WTC11 (cell line): ENCODE data around the gene ST6GAL1. TPM values are rescaled to one million over a fixed set of nuclear protein-coding genes. Genes with fewer than 3 reads are reported as not detected.
"Not testable (repeated sequence)": the region's sequence is repeated elsewhere in the genome, so short reads cannot be mapped to it uniquely, and the experiment has no call there.

Experiments
- ATAC-seq: fragments of 200-7000 bp; cut with Tn5 transposase; 2 replicates; pipeline ENCODE4 v1.10.0; 2021; ENCODE audit warnings: mild to moderate bottlenecking, moderate library complexity
- CTCF ChIA-PET: fragments of 300-600 bp; sonication (Branson Sonifier 250); formaldehyde crosslinking; loops from one replicate; lab custom pipeline; 2021; ENCODE audit warnings: antibody characterized with exemption; lab: Charles Lee
- POLR2A ChIA-PET: fragments of 350-600 bp; sonication (Branson Sonifier 250); formaldehyde crosslinking; loops from one replicate; lab custom pipeline; 2021; ENCODE audit warnings: antibody characterized with exemption; lab: Charles Lee
- DNase-seq: peaks from one replicate; pipeline ENCODE4 v3.0.0; 2021; ENCODE audit warnings: low spot score
- H3K27ac Mint-ChIP-seq: 2 replicates; pipeline ENCODE4 v1.8.0; 2021; ENCODE audit warnings: mixed read lengths
- H3K27me3 Mint-ChIP-seq: 2 replicates; pipeline ENCODE4 v1.8.0; 2021; ENCODE audit warnings: low read depth, mild to moderate bottlenecking, moderate library complexity, mixed read lengths
- H3K36me3 Mint-ChIP-seq: 2 replicates; pipeline ENCODE4 v1.8.0; 2021; ENCODE audit warnings: mixed read lengths
- H3K4me1 Mint-ChIP-seq: 2 replicates; pipeline ENCODE4 v1.8.0; 2022; ENCODE audit warnings: mixed read lengths
- H3K4me3 Mint-ChIP-seq: 2 replicates; pipeline ENCODE4 v1.8.0; 2021; ENCODE audit warnings: mild to moderate bottlenecking, moderate library complexity, mixed read lengths
- H3K9me3 Mint-ChIP-seq: 2 replicates; pipeline ENCODE4 v1.8.0; 2021; ENCODE audit warnings: mixed read lengths
- FOXP1 ChIP-seq: sonication (generic); formaldehyde crosslinking; IDR thresholded peaks from 2 replicates; pipeline ENCODE4 v1.8.0; 2022; ENCODE audit warnings: missing genetic modification reagents, mild to moderate bottlenecking, moderate library complexity, borderline replicate concordance
- GABPB1 ChIP-seq: sonication (generic); formaldehyde crosslinking; IDR thresholded peaks from 2 replicates; pipeline ENCODE4 v1.8.1; 2023; ENCODE audit warnings: mild to moderate bottlenecking, missing genetic modification reagents
- HMGXB4 ChIP-seq: sonication (generic); formaldehyde crosslinking; IDR thresholded peaks from 2 replicates; pipeline ENCODE4 v1.8.1; 2023; ENCODE audit warnings: mild to moderate bottlenecking, moderate library complexity, missing genetic modification reagents
- MXD4 ChIP-seq: fragments of 250-450 bp; sonication (Bioruptor Pico); IDR thresholded peaks from 2 replicates; pipeline ENCODE4 v1.8.0; 2021; ENCODE audit warnings: mild to moderate bottlenecking, moderate library complexity, borderline replicate concordance
- NFE2L1 ChIP-seq: sonication (generic); formaldehyde crosslinking; IDR thresholded peaks from 2 replicates; pipeline ENCODE4 v1.8.1; 2023; ENCODE audit warnings: missing genetic modification reagents
- SOX15 ChIP-seq: fragments of 250-450 bp; sonication (Bioruptor Pico); IDR thresholded peaks from 2 replicates; pipeline ENCODE4 v1.9.0; 2021; ENCODE audit warnings: mild to moderate bottlenecking
- ZNF219 ChIP-seq: sonication (generic); formaldehyde crosslinking; IDR thresholded peaks from 2 replicates; pipeline ENCODE4 v1.8.0; 2023; ENCODE audit warnings: missing genetic modification reagents, mild to moderate bottlenecking, borderline replicate concordance
- ZNF671 ChIP-seq: fragments of 250-450 bp; sonication (Bioruptor Pico); IDR thresholded peaks from 2 replicates; pipeline ENCODE4 v1.8.0; 2021; ENCODE audit warnings: mild to moderate bottlenecking
- total RNA-seq: library from RNA; stranded (reverse); gene quantifications from 3 replicates; pipeline ENCODE4 v1.2.3, GENCODE V29; 2021
- TF ChIP-seq, protein P1 (sequence below): fragments of 250-450 bp; sonication (Bioruptor Pico); IDR thresholded peaks from 2 replicates; pipeline ENCODE4 v1.8.0; 2021; ENCODE audit warnings: mild to moderate bottlenecking
- TF ChIP-seq, protein P2 (sequence below): sonication (generic); formaldehyde crosslinking; IDR thresholded peaks from 2 replicates; pipeline ENCODE4 v1.8.0; 2022; ENCODE audit warnings: mild to moderate bottlenecking, missing genetic modification reagents
- TF ChIP-seq, protein P3 (sequence below): fragments of 250-450 bp; sonication (Bioruptor Pico); IDR thresholded peaks from 2 replicates; pipeline ENCODE4 v1.9.0; 2021; ENCODE audit warnings: mild to moderate bottlenecking
- TF ChIP-seq, protein P4 (sequence below): sonication (generic); formaldehyde crosslinking; conservative IDR thresholded peaks from 2 replicates; pipeline ENCODE4 v1.8.1; 2022; ENCODE audit warnings: mild to moderate bottlenecking, missing genetic modification reagents

Gene ST6GAL1
- total RNA-seq, 1 experiment from 2014 or later, result 87.5 TPM

DNA sequence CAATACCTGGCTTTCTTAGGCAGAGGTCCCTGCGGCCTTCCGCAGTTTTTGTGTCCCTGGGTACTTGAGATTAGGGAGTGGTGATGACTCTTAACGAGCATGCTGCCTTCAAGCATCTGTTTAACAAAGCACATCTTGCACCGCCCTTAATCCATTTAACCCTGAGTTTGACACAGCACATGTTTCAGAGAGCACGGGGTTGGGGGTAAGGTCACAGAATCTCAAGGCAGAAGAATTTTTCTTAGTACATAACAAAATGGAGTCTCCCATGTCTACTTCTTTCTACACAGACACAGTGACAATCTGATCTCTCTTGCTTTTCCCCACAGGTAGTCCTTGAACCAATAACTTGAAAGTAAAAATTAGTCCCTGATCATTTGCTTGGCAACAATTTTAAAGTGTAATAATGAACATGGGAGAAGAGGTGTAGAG, 42.8 kb upstream of the ST6GAL1 start:
- CTCF ChIA-PET, H3K27me3 Mint-ChIP-seq, ATAC-seq, DNase-seq, POLR2A ChIA-PET, H3K9me3 Mint-ChIP-seq, H3K4me3 Mint-ChIP-seq, H3K36me3 Mint-ChIP-seq: not testable (repeated sequence)
- peaks cover 37% of the 10 kb centered on the region for H3K4me1 Mint-ChIP-seq
- H3K27ac Mint-ChIP-seq, result peak overlapping the region; percentile 11

DNA sequence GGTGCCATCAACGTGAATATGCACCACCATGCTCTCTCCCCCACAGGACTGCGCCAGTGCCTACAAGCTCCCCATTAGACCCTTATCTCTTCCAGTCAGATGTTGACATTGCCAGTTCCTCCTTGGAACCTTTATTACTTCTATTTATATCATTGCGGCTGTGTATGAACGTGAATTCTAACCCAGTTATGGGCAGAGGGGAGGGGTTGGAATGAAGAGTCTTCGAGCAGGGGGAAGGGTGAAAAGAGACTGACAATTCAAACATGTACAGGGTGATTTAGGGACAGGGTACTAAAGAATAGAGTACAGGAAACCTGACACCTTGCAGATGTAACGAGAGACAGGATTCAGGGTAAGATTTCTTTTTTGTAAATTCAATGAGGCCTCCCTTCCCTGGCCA, 41.8 kb upstream of the ST6GAL1 start:
- Mint-ChIP-seq H3K27me3 (peaks cover 2% of the 10 kb centered on the region), H3K27ac (peak overlapping the region; percentile 50; the same call in 1 of the 2 replicates)

GRCh38 chr3:186889698-186890097, 40.6 kb upstream of the ST6GAL1 start:
- POLR2A ChIA-PET, CTCF ChIA-PET, H3K27me3 Mint-ChIP-seq, H3K4me3 Mint-ChIP-seq, DNase-seq, ATAC-seq, H3K9me3 Mint-ChIP-seq, H3K27ac Mint-ChIP-seq: not testable (repeated sequence)
- peaks cover 49% of the 10 kb centered on the region for H3K4me1 Mint-ChIP-seq
- peaks cover 11% of the 10 kb centered on the region for H3K36me3 Mint-ChIP-seq

More for the DNA sequence above, 41.8 kb upstream of the ST6GAL1 start:
- peak overlapping the region; percentile 31 for H3K4me3 Mint-ChIP-seq
- H3K9me3 Mint-ChIP-seq, result no peaks in the 10 kb centered on the region
- 0 out of 2 replicates have a peak, but pooled peaks cover 5% of the 10 kb centered on the region for H3K36me3 Mint-ChIP-seq
- peaks cover 41% of the 10 kb centered on the region for H3K4me1 Mint-ChIP-seq
- POLR2A ChIA-PET, result no interaction called here
- DNase-seq (no peak), ATAC-seq (peak; percentile 61)
- TF ChIP-seq ZNF219 (CRISPR knock-in tag) (no peak), MXD4 (no peak), HMGXB4 (CRISPR knock-in tag) (no peak), NFE2L1 (no peak), GABPB1 (CRISPR knock-in tag) (no peak), SOX15 (CRISPR knock-in tag) (no peak), ZNF671 (CRISPR knock-in tag) (no peak)
- TF ChIP-seq, protein P1, sequence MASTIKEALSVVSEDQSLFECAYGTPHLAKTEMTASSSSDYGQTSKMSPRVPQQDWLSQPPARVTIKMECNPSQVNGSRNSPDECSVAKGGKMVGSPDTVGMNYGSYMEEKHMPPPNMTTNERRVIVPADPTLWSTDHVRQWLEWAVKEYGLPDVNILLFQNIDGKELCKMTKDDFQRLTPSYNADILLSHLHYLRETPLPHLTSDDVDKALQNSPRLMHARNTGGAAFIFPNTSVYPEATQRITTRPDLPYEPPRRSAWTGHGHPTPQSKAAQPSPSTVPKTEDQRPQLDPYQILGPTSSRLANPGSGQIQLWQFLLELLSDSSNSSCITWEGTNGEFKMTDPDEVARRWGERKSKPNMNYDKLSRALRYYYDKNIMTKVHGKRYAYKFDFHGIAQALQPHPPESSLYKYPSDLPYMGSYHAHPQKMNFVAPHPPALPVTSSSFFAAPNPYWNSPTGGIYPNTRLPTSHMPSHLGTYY (CRISPR knock-in tag), result no peak
- TF ChIP-seq, protein P2, sequence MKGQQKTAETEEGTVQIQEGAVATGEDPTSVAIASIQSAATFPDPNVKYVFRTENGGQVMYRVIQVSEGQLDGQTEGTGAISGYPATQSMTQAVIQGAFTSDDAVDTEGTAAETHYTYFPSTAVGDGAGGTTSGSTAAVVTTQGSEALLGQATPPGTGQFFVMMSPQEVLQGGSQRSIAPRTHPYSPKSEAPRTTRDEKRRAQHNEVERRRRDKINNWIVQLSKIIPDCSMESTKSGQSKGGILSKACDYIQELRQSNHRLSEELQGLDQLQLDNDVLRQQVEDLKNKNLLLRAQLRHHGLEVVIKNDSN (CRISPR knock-in tag), result no peak
- TF ChIP-seq, protein P3, sequence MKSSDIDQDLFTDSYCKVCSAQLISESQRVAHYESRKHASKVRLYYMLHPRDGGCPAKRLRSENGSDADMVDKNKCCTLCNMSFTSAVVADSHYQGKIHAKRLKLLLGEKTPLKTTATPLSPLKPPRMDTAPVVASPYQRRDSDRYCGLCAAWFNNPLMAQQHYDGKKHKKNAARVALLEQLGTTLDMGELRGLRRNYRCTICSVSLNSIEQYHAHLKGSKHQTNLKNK (CRISPR knock-in tag), result no peak
- TF ChIP-seq, protein P4, sequence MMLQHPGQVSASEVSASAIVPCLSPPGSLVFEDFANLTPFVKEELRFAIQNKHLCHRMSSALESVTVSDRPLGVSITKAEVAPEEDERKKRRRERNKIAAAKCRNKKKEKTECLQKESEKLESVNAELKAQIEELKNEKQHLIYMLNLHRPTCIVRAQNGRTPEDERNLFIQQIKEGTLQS (CRISPR knock-in tag), result no peak
- CTCF ChIA-PET, result no interaction called here

GRCh38 chr3:186890911-186891310, 39.4 kb upstream of the ST6GAL1 start:
- Mint-ChIP-seq H3K9me3 (peaks cover 13% of the 10 kb centered on the region), H3K27me3 (peaks cover 20% of the 10 kb centered on the region), H3K36me3 (peaks cover 16% of the 10 kb centered on the region), H3K27ac (no peak overlapping the region), H3K4me1 (peaks cover 52% of the 10 kb centered on the region), H3K4me3 (no peak overlapping the region)
- ATAC-seq (no peak), DNase-seq (no peak)
- POLR2A ChIA-PET, result no interaction called here
- TF ChIP-seq FOXP1 (CRISPR knock-in tag), result no peak
- CTCF ChIA-PET, result no interaction called here

GRCh38 chr3:186893071-186893470, 37.3 kb upstream of the ST6GAL1 start:
- H3K27me3 Mint-ChIP-seq, result peaks cover 26% of the 10 kb centered on the region
- POLR2A ChIA-PET, CTCF ChIA-PET, H3K4me3 Mint-ChIP-seq, H3K27ac Mint-ChIP-seq, ATAC-seq, DNase-seq: not testable (repeated sequence)
- H3K36me3 Mint-ChIP-seq, result peaks cover 22% of the 10 kb centered on the region
- peaks cover 57% of the 10 kb centered on the region for H3K4me1 Mint-ChIP-seq
- peaks cover 13% of the 10 kb centered on the region for H3K9me3 Mint-ChIP-seq
